Esophagus muscularis mucosa (tissue), 3 donors: ENCODE results near the gene DYRK2.

Experiments
- CTCF ChIP-seq, 3 experiments: fragments of 200-600 bp in 2 of 3; fragments of 450-650 bp in 1 of 3; sonication (generic) in 2 of 3; IDR thresholded peaks; one replicate each; pipeline ENCODE4 v1.5.1; 2017 to 2019; ENCODE audit warnings: antibody characterized with exemption in 3 of 3, mild to moderate bottlenecking in 2 of 3, moderate library complexity in 1 of 3
- POLR2AphosphoS5 ChIP-seq, 2 donors: sonication (generic); formaldehyde crosslinking; IDR thresholded peaks; one replicate each; pipeline ENCODE4 v1.6.1; 2017; ENCODE audit warnings: antibody characterized with exemption in 2 of 2

GRCh38 chr12:67656251-67656650, 7.7 kb downstream of the DYRK2 start:
- TF ChIP-seq CTCF (IDR thresholded peaks at IDR 0.05), result no peak
- TF ChIP-seq POLR2AphosphoS5 (IDR thresholded peaks at IDR 0.05), result no peak
